HepG2 (cell line): ENCODE measurements around the gene POLA1. TPM values are rescaled to one million over a fixed set of nuclear protein-coding genes. Genes with fewer than 3 reads are reported as not detected.
A peak's percentile ranks its signal among the peaks of the same experiment; 100 is the strongest.

Experiments
- CEBPG ChIP-seq: IDR thresholded peaks from 2 replicates; pipeline ENCODE4 v1.6.1; 2016
- HDAC1 ChIP-seq: sonication (generic); formaldehyde crosslinking; IDR thresholded peaks from 2 replicates; pipeline ENCODE4 v1.5.1; 2020; ENCODE audit warnings: mild to moderate bottlenecking, missing genetic modification reagents
- HNRNPK ChIP-seq: fragments of 200-400 bp; formaldehyde crosslinking; IDR thresholded peaks from 2 replicates; pipeline ENCODE4 v1.6.1; 2018; ENCODE audit warnings: low read length, low read depth, moderate library complexity, mild to moderate bottlenecking; ENCODE audit not compliant: poor library complexity, severe bottlenecking
- KLF15 ChIP-seq: sonication (generic); formaldehyde crosslinking; IDR thresholded peaks from 2 replicates; pipeline ENCODE4 v1.8.1; 2023; ENCODE audit warnings: borderline replicate concordance, mild to moderate bottlenecking, inconsistent platforms, missing genetic modification reagents, mixed read lengths
- NCOA2 ChIP-seq: sonication (generic); formaldehyde crosslinking; IDR thresholded peaks from 2 replicates; pipeline ENCODE4 v1.8.0; 2022; ENCODE audit warnings: inconsistent platforms
- NFE2L2 ChIP-seq: fragments of 150-350 bp; IDR thresholded peaks from 2 replicates; pipeline ENCODE4 v1.6.1; 2014; ENCODE audit warnings: low read length
- NFRKB ChIP-seq: fragments of 450-650 bp; IDR thresholded peaks from 2 replicates; pipeline ENCODE4 v1.6.1; 2017
- SKI ChIP-seq: fragments of 450-650 bp; IDR thresholded peaks from one replicate; pipeline ENCODE4 v1.6.1; 2018; ENCODE audit warnings: mild to moderate bottlenecking; ENCODE audit not compliant: partially characterized antibody
- SP1 ChIP-seq, 2 experiments: fragments of 450-650 bp in 1 of 2; sonication (generic) in 1 of 2; formaldehyde crosslinking in 1 of 2; IDR thresholded peaks; 2 replicates each; pipeline versions ENCODE4 v1.4.0 to v1.6.1; 2016 to 2020; ENCODE audit warnings: missing genetic modification reagents in 1 of 2
- ZBTB1 ChIP-seq: sonication (generic); formaldehyde crosslinking; IDR thresholded peaks from 2 replicates; pipeline ENCODE4 v1.4.0; 2020; ENCODE audit warnings: missing genetic modification reagents, borderline replicate concordance
- ZBTB14 ChIP-seq: sonication (generic); formaldehyde crosslinking; IDR thresholded peaks from 2 replicates; pipeline ENCODE4 v1.4.0; 2020; ENCODE audit warnings: missing genetic modification reagents
- ZBTB40 ChIP-seq, 2 experiments: fragments of 450-650 bp in 1 of 2; sonication (generic) in 1 of 2; formaldehyde crosslinking in 1 of 2; IDR thresholded peaks; 2 replicates each; pipeline versions ENCODE4 v1.6.1 to v1.8.0; 2016 to 2022; ENCODE audit warnings: antibody characterized with exemption in 1 of 2, mild to moderate bottlenecking in 1 of 2, missing genetic modification reagents in 1 of 2
- ZBTB7B ChIP-seq: sonication (generic); formaldehyde crosslinking; IDR thresholded peaks from 2 replicates; pipeline ENCODE4 v1.4.0; 2020; ENCODE audit warnings: missing genetic modification reagents
- ZNF232 ChIP-seq: sonication (generic); formaldehyde crosslinking; IDR thresholded peaks from 2 replicates; pipeline ENCODE4 v1.4.0; 2020; ENCODE audit warnings: missing genetic modification reagents, borderline replicate concordance
- ZNF3 ChIP-seq: IDR thresholded peaks from 2 replicates; pipeline ENCODE4 v1.7.0; 2017; ENCODE audit warnings: inconsistent platforms
- ZNF33A ChIP-seq: sonication (generic); formaldehyde crosslinking; IDR thresholded peaks from 2 replicates; pipeline ENCODE4 v1.5.1; 2020; ENCODE audit warnings: missing genetic modification reagents, mild to moderate bottlenecking, moderate library complexity, borderline replicate concordance
- ZNF547 ChIP-seq: sonication (generic); formaldehyde crosslinking; IDR thresholded peaks from 2 replicates; pipeline ENCODE4 v1.5.1; 2020; ENCODE audit warnings: mild to moderate bottlenecking, missing genetic modification reagents
- ZNF619 ChIP-seq: sonication (generic); formaldehyde crosslinking; IDR thresholded peaks from 2 replicates; pipeline ENCODE4 v1.4.0; 2020; ENCODE audit warnings: mild to moderate bottlenecking, missing genetic modification reagents
- ZNF672 ChIP-seq: sonication (generic); formaldehyde crosslinking; IDR thresholded peaks from 2 replicates; pipeline ENCODE4 v1.8.1; 2022; ENCODE audit warnings: missing genetic modification reagents
- ZNF816 ChIP-seq: sonication (generic); formaldehyde crosslinking; IDR thresholded peaks from 2 replicates; pipeline ENCODE4 v1.8.0; 2022; ENCODE audit warnings: missing genetic modification reagents, mild to moderate bottlenecking, borderline replicate concordance
- ZSCAN25 ChIP-seq: sonication (generic); formaldehyde crosslinking; IDR thresholded peaks from 2 replicates; pipeline ENCODE4 v1.8.0; 2022; ENCODE audit warnings: mild to moderate bottlenecking, missing genetic modification reagents
- polyA plus RNA-seq, 8 experiments: library from polyadenylated mRNA; depleted of rRNA in 3 of 8; stranded (reverse) in 7 of 8; unstranded in 1 of 8; fragments of >200 nt; fragmentation: Illumina TruSeq in 4 of 8; extraction: Trizol in 4 of 8; gene quantifications; 2 replicates each; pipeline versions ENCODE4 v1.2.1 to v1.2.3, GENCODE V29; 2011 to 2016; ENCODE audit warnings: low read depth in 4 of 8, missing spikeins in 1 of 8, mixed read lengths in 1 of 8; ENCODE audit not compliant: insufficient read depth in 1 of 8
- total RNA-seq, 5 experiments: library from RNA; depleted of rRNA; stranded (reverse); fragments of >200 nt; fragmentation: Illumina TruSeq; extraction: Trizol; gene quantifications; 2 replicates each; pipeline ENCODE4 v1.2.3, GENCODE V29; 2016; ENCODE audit warnings: low read depth in 1 of 5

Gene POLA1
- total and polyA plus RNA-seq, 2 of the 13 experiments (the other 11 are each of a cell fraction or from before 2014, with no cell fraction given): 3.3 to 26.5 TPM

GRCh38 chrX:24693453-24694202, at the start of gene POLA1 (continued):
- no peak for TF ChIP-seq ZBTB40 (IDR thresholded peaks at IDR 0.05)
- 0 out of 2 replicates have a peak, but pooled peaks have one; percentile 69 for TF ChIP-seq ZBTB40 (CRISPR knock-in tag; IDR thresholded peaks at IDR 0.05)
- no peak for TF ChIP-seq ZBTB1
- no peak for TF ChIP-seq CEBPG (CRISPR knock-in tag)
- TF ChIP-seq ZNF672 (CRISPR knock-in tag): no peak
- 0 out of 2 replicates have a peak, but pooled peaks have one; percentile 34 for TF ChIP-seq ZNF547 (CRISPR knock-in tag)
- TF ChIP-seq ZNF619 (CRISPR knock-in tag): 0 out of 2 replicates have a peak, but pooled peaks have one; percentile 24
- TF ChIP-seq HNRNPK: no peak
- no peak for TF ChIP-seq ZNF33A (CRISPR knock-in tag)
- TF ChIP-seq ZNF232: no peak
- no peak for TF ChIP-seq NCOA2 (CRISPR knock-in tag)
- no peak for TF ChIP-seq ZNF3 (CRISPR knock-in tag)
- no peak for TF ChIP-seq ZSCAN25 (CRISPR knock-in tag)
- TF ChIP-seq NFRKB: no peak
- no peak for TF ChIP-seq SKI
- no peak for TF ChIP-seq SP1 (IDR thresholded peaks at IDR 0.05)
- TF ChIP-seq SP1 (CRISPR knock-in tag; IDR thresholded peaks at IDR 0.05): peak; percentile 84
- peak; percentile 61; the same call in 1 of the 2 replicates for TF ChIP-seq ZBTB14 (CRISPR knock-in tag)
- TF ChIP-seq ZNF816 (CRISPR knock-in tag): no peak
- peak; percentile 80; the same call in 1 of the 2 replicates for TF ChIP-seq HDAC1
- no peak for TF ChIP-seq ZBTB7B (CRISPR knock-in tag)
- no peak for TF ChIP-seq NFE2L2
- no peak for TF ChIP-seq KLF15
